Mucosa of stomach (tissue), 1 donor: ENCODE measurements around the gene ANO10.

Experiments
- H3K27me3 ChIP-seq: one replicate; pipeline ENCODE4 v1.7.0; 2013; ENCODE audit warnings: mild to moderate bottlenecking, low read length; ENCODE audit not compliant: control insufficient read depth, insufficient read depth
- H3K36me3 ChIP-seq: one replicate; pipeline ENCODE4 v1.7.0; 2013; ENCODE audit warnings: low read length; ENCODE audit not compliant: control insufficient read depth, insufficient read depth
- H3K4me1 ChIP-seq: one replicate; pipeline ENCODE4 v1.7.0; 2013; ENCODE audit warnings: mild to moderate bottlenecking, low read length; ENCODE audit not compliant: control insufficient read depth, insufficient read depth
- H3K4me3 ChIP-seq: one replicate; pipeline ENCODE4 v1.7.0; 2013; ENCODE audit warnings: low read length
- H3K9ac ChIP-seq: one replicate; pipeline ENCODE4 v1.7.0; 2013; ENCODE audit warnings: mild to moderate bottlenecking, low read length, moderate library complexity
- H3K9me3 ChIP-seq: one replicate; pipeline ENCODE4 v1.7.0; 2013; ENCODE audit warnings: mild to moderate bottlenecking, low read length, moderate library complexity; ENCODE audit not compliant: control insufficient read depth
- donor health status: Pancreatic carcinoma.

The ANO10 gene

DNA sequence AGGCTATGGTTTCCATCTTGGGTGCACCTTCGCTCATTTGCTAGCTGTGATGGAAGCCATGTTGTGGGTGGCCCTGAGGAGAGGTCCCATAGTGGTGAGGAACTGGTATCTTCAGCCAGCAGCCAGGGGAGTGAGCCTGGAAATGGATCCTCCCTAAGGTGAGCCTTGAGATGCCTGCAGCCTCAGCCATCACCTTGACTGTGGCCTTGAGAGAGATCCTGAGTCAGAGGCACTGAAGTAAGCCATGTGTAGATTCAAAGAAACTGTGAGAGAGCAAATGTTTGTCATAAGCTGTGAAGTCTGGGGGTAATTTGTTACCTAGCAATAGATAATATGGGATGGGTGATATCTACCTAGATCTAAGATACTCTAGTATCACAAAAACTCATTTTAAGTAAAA lies 230.2 kb downstream of the ANO10 start:
- H3K27me3 ChIP-seq, result no peaks in the 10 kb centered on the region
- H3K9ac ChIP-seq, result no peak overlapping the region
- peaks cover 6% of the 10 kb centered on the region for H3K4me1 ChIP-seq
- H3K4me3 ChIP-seq, result no peak overlapping the region
- no peaks in the 10 kb centered on the region for H3K36me3 ChIP-seq
- H3K9me3 ChIP-seq, result no peaks in the 10 kb centered on the region

DNA sequence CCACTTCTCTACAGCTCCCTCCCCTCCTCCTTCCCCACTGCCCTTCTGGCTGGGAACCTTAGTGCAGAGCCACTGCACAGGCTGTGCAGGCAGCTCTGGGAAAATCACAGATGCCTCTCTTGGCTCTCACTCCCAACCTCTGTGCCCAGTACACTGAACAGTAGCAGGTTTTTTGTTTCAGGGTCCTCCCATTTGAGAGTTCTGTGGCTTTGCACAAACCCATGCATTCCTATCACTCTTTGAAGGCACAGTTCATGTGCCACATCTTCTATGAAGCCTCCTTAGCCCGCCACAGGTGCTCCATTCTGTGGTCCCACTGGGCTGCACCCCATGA lies 231.6 kb downstream of the ANO10 start:
- H3K9me3 ChIP-seq, result no peaks in the 10 kb centered on the region
- H3K4me3 ChIP-seq, result no peak overlapping the region
- H3K9ac ChIP-seq, result no peak overlapping the region
- peaks cover 6% of the 10 kb centered on the region for H3K4me1 ChIP-seq
- no peaks in the 10 kb centered on the region for H3K36me3 ChIP-seq
- H3K27me3 ChIP-seq, result no peaks in the 10 kb centered on the region

GRCh38 chr3:43389388-43390254 lies 232.2 kb downstream of the ANO10 start:
- no peak overlapping the region for H3K9ac ChIP-seq

GRCh38 chr3:43388915-43389314 lies 232.9 kb downstream of the ANO10 start:
- Histone ChIP-seq H3K9ac (no peak overlapping the region), H3K4me1 (peaks cover 6% of the 10 kb centered on the region), H3K4me3 (no peak overlapping the region), H3K27me3 (no peaks in the 10 kb centered on the region), H3K36me3 (no peaks in the 10 kb centered on the region), H3K9me3 (no peaks in the 10 kb centered on the region)

More at GRCh38 chr3:43389388-43390254, 232.2 kb downstream of the ANO10 start:
- H3K9me3 ChIP-seq, result no peaks in the 10 kb centered on the region
- no peaks in the 10 kb centered on the region for H3K27me3 ChIP-seq
- peaks cover 6% of the 10 kb centered on the region for H3K4me1 ChIP-seq
- H3K36me3 ChIP-seq, result no peaks in the 10 kb centered on the region
- H3K4me3 ChIP-seq, result no peak overlapping the region

DNA sequence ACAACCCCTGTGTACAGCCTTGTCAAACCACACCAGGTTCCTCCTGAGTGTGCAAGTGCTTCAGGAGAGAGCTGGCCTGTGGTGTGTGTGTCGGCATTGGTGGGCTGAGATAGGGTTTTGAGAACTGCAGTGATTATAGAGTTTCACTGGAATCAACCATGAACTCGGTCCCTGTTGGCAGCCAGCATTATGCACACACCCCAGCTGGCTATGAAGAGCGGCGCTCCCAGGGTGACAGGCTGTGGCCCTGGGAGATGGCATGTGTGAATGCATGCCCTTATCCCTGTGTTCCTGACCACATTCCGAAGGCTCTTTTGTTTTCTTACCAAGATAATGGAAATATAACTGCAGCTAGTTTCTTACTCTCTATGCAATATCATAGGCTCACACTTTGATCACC lies 233.6 kb downstream of the ANO10 start:
- no peak overlapping the region for H3K9ac ChIP-seq
- no peak overlapping the region for H3K4me3 ChIP-seq
- no peaks in the 10 kb centered on the region for H3K9me3 ChIP-seq
- no peaks in the 10 kb centered on the region for H3K36me3 ChIP-seq
- peaks cover 6% of the 10 kb centered on the region for H3K4me1 ChIP-seq
- no peaks in the 10 kb centered on the region for H3K27me3 ChIP-seq

DNA sequence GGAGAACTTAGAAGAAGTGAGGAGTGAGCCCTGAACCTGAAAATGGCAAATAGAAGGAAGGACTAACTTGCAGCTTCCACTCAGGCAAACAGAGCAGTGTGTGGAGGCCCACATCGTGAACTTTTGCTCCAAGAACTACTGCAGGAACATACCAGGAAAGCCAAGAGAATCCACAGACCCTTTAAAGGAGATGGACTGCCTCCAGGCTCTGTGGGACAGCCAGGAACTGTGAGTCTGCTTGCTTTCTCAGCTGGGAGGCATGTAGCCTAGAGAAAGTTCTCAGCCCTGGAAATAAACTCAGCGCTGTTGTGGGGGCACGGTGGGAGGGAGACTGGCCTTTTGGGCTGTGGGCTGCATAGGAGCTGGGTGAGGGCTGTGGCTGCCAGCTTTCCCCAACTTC lies 242.5 kb downstream of the ANO10 start:
- Histone ChIP-seq H3K9me3 (no peaks in the 10 kb centered on the region), H3K9ac (no peak overlapping the region), H3K4me3 (no peak overlapping the region), H3K27me3 (no peaks in the 10 kb centered on the region), H3K4me1 (no peaks in the 10 kb centered on the region), H3K36me3 (no peaks in the 10 kb centered on the region)

- H3K9ac ChIP-seq, result no peak overlapping the region
- H3K27me3 ChIP-seq, result no peaks in the 10 kb centered on the region
- H3K4me1 ChIP-seq, result no peaks in the 10 kb centered on the region
- H3K4me3 ChIP-seq, result no peak overlapping the region
- no peaks in the 10 kb centered on the region for H3K36me3 ChIP-seq
- H3K9me3 ChIP-seq, result no peaks in the 10 kb centered on the region
These were observed 243.5 kb downstream of the ANO10 start for GRCh38 chr3:43378066-43378935.

- Histone ChIP-seq H3K4me1 (no peaks in the 10 kb centered on the region), H3K27me3 (no peaks in the 10 kb centered on the region), H3K9me3 (no peaks in the 10 kb centered on the region), H3K4me3 (no peak overlapping the region), H3K36me3 (no peaks in the 10 kb centered on the region), H3K9ac (no peak overlapping the region)
These were observed 248.3 kb downstream of the ANO10 start for GRCh38 chr3:43373560-43373928.

DNA sequence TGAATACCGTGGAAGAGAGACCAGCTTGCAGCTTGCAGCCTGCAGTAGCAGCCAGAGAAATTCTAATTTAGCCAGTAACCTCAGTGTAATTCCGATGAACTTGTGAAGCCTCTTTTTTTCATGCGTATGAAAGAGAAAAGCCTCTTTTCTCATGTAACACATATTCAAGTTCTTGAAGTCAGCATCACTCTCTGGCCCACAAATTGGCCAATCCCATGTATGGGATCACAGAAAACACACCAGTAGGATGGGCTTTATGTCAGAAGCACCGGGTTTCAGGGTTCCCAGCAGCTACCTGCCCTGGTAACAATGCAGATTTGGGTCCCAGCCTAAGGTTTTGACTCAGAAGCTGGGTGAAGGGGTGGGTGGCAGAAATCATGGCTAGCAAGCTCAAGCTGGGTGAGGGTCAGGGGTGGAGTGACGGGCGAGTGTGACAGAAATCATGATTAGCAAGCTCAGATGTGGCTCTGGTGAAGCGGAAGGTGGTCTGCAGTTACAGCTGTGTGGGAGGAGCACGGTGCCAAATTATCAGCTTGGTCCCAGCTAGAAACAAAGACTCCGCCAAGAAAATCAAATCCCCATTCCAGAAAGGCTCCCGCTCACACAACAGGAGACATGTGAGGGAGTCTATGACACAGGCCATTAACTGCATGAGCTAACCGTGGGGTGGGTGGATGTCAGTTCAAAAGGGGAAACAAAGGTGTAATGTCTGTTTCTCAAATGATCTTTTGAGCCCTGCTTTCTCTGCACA lies 248.8 kb downstream of the ANO10 start:
- no peak overlapping the region for H3K4me3 ChIP-seq
- no peaks in the 10 kb centered on the region for H3K4me1 ChIP-seq
- H3K36me3 ChIP-seq, result no peaks in the 10 kb centered on the region
- H3K9me3 ChIP-seq, result no peaks in the 10 kb centered on the region
- H3K27me3 ChIP-seq, result no peaks in the 10 kb centered on the region
- H3K9ac ChIP-seq, result no peak overlapping the region

GRCh38 chr3:43372007-43372740 lies 249.6 kb downstream of the ANO10 start:
- H3K9me3 ChIP-seq, result no peaks in the 10 kb centered on the region
- no peaks in the 10 kb centered on the region for H3K27me3 ChIP-seq
- H3K9ac ChIP-seq, result no peak overlapping the region
- no peaks in the 10 kb centered on the region for H3K4me1 ChIP-seq
- H3K36me3 ChIP-seq, result no peaks in the 10 kb centered on the region
- no peak overlapping the region for H3K4me3 ChIP-seq

GRCh38 chr3:43371494-43371893 lies 250.3 kb downstream of the ANO10 start:
- no peaks in the 10 kb centered on the region for H3K36me3 ChIP-seq
- no peak overlapping the region for H3K4me3 ChIP-seq
- H3K9ac ChIP-seq, result no peak overlapping the region
- H3K27me3 ChIP-seq, result no peaks in the 10 kb centered on the region
- H3K9me3 ChIP-seq, result no peaks in the 10 kb centered on the region
- H3K4me1 ChIP-seq, result peaks cover 5% of the 10 kb centered on the region
